Measurements from ENCODE around the gene CLEC10A. TPM values are rescaled to one million over a fixed set of nuclear protein-coding genes. Genes with fewer than 3 reads are reported as not detected.
"Not testable (repeated sequence)": the region's sequence is repeated elsewhere in the genome, so short reads cannot be mapped to it uniquely, and the experiment has no call there.

CLEC10A gene
- total and polyA plus RNA-seq, 2 donors (not counting 1 experiment from before 2014, with no cell fraction given): not detected

DNA sequence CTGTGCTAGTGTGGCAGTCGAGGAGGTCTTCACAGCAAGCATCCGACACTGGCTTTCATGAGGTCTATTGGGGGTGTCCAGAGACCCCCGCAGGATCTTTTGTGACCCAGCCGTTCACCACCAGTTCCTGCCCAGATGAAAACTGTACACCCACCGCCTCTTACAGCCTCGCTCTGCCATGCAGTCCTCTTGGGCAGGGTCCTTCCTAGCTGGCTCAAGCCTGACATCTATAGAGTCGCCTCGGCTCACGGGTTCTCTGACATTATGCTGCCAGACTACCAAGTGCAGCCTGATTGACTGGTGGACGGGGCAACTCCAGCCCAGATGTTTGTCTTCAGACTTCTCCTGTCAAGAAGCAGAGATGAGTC is 14.6 kb upstream of the CLEC10A start:
- H3K9me3 ChIP-seq (ENCODE audit: control insufficient read depth, insufficient read depth, low read depth, low read length): no peaks in the 10 kb centered on the region
- H3K9ac ChIP-seq (ENCODE audit: insufficient read depth, low read length): no peak overlapping the region
- H3K79me2 ChIP-seq (ENCODE audit: control insufficient read depth, insufficient read depth, low read length): no peaks in the 10 kb centered on the region
- no peak for DNase-seq (ENCODE audit: low read depth in 2 of 2)
- TF ChIP-seq EZH2 (IDR thresholded peaks at IDR 0.05; ENCODE audit: low read length, missing control alignments): no peak
- no peak for TF ChIP-seq CTCF (conservative IDR thresholded peaks at IDR 0.05 in 1 of 2, IDR thresholded peaks at IDR 0.05 in 1 of 2; ENCODE audit: low read depth in 1 of 2, low read length in 2 of 2)
- no peaks in the 10 kb centered on the region for H4K20me1 ChIP-seq (ENCODE audit: control insufficient read depth, extremely low read depth, insufficient read depth, low read length)
- H3K4me1 ChIP-seq (ENCODE audit: control insufficient read depth, extremely low read depth, insufficient read depth, low read length): no peaks in the 10 kb centered on the region
- no peak overlapping the region for H2AFZ ChIP-seq (ENCODE audit: low read length)
- no peak overlapping the region for H3K4me3 ChIP-seq (replicated peaks in 1 of 4; ENCODE audit: control extremely low read depth in 1 of 4, insufficient read depth in 1 of 4, low read depth in 3 of 4, low read length in 4 of 4)
- no peak overlapping the region for H3K27ac ChIP-seq (ENCODE audit: insufficient read depth, low read length)
- H3K4me2 ChIP-seq (ENCODE audit: extremely low read depth, insufficient read depth, low read length): no peak overlapping the region
- H3K27me3 ChIP-seq (ENCODE audit: control insufficient read depth, insufficient read depth, low read length): no peaks in the 10 kb centered on the region
- no peaks in the 10 kb centered on the region for H3K36me3 ChIP-seq (ENCODE audit: control insufficient read depth, insufficient read depth, low read length)

DNA sequence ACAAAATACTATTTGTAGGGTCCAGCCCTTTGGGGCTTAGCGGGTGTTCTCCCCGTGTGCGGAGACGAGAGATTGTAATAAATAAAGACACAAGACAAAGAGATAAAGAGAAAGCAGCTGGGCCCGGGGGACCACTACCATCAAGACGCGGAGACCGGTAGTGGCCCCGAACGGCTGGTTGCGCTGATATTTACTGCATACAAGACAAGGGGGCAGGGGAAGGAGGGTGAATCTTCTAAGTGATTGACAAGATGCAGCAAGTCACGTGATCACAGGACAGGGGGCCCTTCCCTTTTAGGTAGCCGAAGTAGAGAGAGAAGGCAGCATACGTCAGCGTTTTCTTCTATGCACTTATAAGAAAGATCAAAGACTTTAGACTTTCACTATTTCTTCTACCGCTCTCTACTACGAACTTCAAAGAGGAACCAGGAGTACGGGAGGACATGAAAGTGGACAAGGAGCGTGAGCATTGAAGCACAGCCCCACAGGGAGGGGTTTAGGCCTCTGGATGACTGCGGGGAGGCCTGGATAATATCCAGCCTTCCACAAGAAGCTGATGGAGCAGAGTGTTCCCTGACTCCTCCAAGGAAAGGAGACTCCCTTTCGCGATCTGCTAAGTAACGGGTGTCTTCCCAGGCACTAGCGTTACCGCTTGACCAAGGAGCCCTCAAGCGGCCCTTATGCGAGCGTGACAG is 11.4 kb upstream of the CLEC10A start:
- not testable (repeated sequence) for H3K9me3 ChIP-seq (ENCODE audit: control insufficient read depth, insufficient read depth, low read depth, low read length)

DNA sequence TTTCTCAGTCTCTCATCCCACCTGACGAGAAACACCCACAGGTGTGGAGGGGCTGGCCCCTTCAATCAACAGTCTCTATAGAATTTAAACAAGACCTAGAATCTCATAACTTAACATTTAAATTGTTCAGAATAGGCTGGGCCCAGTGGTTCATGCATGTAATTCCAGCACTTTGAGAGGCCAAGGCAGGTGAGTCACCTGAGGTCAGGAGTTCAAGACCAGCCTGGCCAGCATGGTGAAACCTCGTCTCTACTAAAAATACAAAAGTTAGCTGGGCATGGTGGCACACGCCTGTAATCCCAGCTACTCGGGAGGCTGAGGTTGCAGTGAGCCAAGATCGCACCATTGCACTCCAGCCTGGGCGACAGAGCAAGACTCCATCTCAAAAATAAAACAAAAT is 9.5 kb upstream of the CLEC10A start:
- H3K27me3 ChIP-seq (ENCODE audit: control insufficient read depth, insufficient read depth, low read length); H4K20me1 ChIP-seq (ENCODE audit: control insufficient read depth, extremely low read depth, insufficient read depth, low read length); H3K36me3 ChIP-seq (ENCODE audit: control insufficient read depth, insufficient read depth, low read length); DNase-seq (ENCODE audit: low read depth in 2 of 2); H3K9me3 ChIP-seq (ENCODE audit: control insufficient read depth, insufficient read depth, low read depth, low read length); H3K27ac ChIP-seq (ENCODE audit: insufficient read depth, low read length); H3K4me1 ChIP-seq (ENCODE audit: control insufficient read depth, extremely low read depth, insufficient read depth, low read length); H3K9ac ChIP-seq (ENCODE audit: insufficient read depth, low read length); H2AFZ ChIP-seq (ENCODE audit: low read length); H3K4me3 ChIP-seq (replicated peaks in 1 of 4; ENCODE audit: control extremely low read depth in 1 of 4, insufficient read depth in 1 of 4, low read depth in 3 of 4, low read length in 4 of 4); H3K79me2 ChIP-seq (ENCODE audit: control insufficient read depth, insufficient read depth, low read length); H3K4me2 ChIP-seq (ENCODE audit: extremely low read depth, insufficient read depth, low read length): not testable (repeated sequence)

More for the DNA sequence above, 11.4 kb upstream of the CLEC10A start:
- not testable (repeated sequence) for H3K79me2 ChIP-seq (ENCODE audit: control insufficient read depth, insufficient read depth, low read length); H3K4me1 ChIP-seq (ENCODE audit: control insufficient read depth, extremely low read depth, insufficient read depth, low read length); H3K27me3 ChIP-seq (ENCODE audit: control insufficient read depth, insufficient read depth, low read length); H3K36me3 ChIP-seq (ENCODE audit: control insufficient read depth, insufficient read depth, low read length); DNase-seq (ENCODE audit: low read depth in 2 of 2); H3K27ac ChIP-seq (ENCODE audit: insufficient read depth, low read length); H2AFZ ChIP-seq (ENCODE audit: low read length); H3K4me3 ChIP-seq (replicated peaks in 1 of 4; ENCODE audit: control extremely low read depth in 1 of 4, insufficient read depth in 1 of 4, low read depth in 3 of 4, low read length in 4 of 4); H3K9ac ChIP-seq (ENCODE audit: insufficient read depth, low read length); H3K4me2 ChIP-seq (ENCODE audit: extremely low read depth, insufficient read depth, low read length); H4K20me1 ChIP-seq (ENCODE audit: control insufficient read depth, extremely low read depth, insufficient read depth, low read length)

DNA sequence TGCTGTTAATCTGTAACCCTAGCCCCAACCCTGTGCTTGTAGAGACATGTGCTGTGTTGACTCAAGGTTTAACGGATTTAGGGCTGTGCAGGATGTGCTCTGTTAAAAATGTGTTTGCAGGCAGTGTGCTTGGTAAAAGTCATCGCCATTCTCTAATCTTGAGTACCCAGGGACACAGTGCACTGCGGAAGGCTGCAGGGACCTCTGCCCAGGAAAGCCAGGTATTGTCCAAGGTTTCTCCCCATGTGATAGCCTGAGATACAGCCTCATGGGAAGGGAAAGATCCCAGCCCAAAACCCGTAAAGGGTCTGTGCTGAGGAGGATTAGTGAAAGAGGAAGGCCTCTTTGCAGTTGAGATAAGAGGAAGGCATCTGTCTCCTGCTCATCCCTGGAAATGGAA is 8.4 kb upstream of the CLEC10A start:
- H4K20me1 ChIP-seq (ENCODE audit: control insufficient read depth, extremely low read depth, insufficient read depth, low read length); H3K27ac ChIP-seq (ENCODE audit: insufficient read depth, low read length); H3K4me1 ChIP-seq (ENCODE audit: control insufficient read depth, extremely low read depth, insufficient read depth, low read length); H3K4me2 ChIP-seq (ENCODE audit: extremely low read depth, insufficient read depth, low read length); H3K36me3 ChIP-seq (ENCODE audit: control insufficient read depth, insufficient read depth, low read length); H3K79me2 ChIP-seq (ENCODE audit: control insufficient read depth, insufficient read depth, low read length); H2AFZ ChIP-seq (ENCODE audit: low read length); H3K27me3 ChIP-seq (ENCODE audit: control insufficient read depth, insufficient read depth, low read length); H3K9ac ChIP-seq (ENCODE audit: insufficient read depth, low read length); H3K4me3 ChIP-seq (replicated peaks in 1 of 4; ENCODE audit: control extremely low read depth in 1 of 4, insufficient read depth in 1 of 4, low read depth in 3 of 4, low read length in 4 of 4); DNase-seq (ENCODE audit: low read depth in 2 of 2); H3K9me3 ChIP-seq (ENCODE audit: control insufficient read depth, insufficient read depth, low read depth, low read length): not testable (repeated sequence)

Measured in fibroblast of lung (primary cell).